ENCODE data around the gene PEDS1. TPM values are rescaled to one million over a fixed set of nuclear protein-coding genes. Genes with fewer than 3 reads are reported as not detected.
"Not testable (repeated sequence)": the region's sequence is repeated elsewhere in the genome, so short reads cannot be mapped to it uniquely, and the experiment has no call there.

PEDS1 gene
- total and polyA plus RNA-seq, 2 of the 4 experiments (the other 2 are of a cell fraction): 24.0 to 59.9 TPM

DNA sequence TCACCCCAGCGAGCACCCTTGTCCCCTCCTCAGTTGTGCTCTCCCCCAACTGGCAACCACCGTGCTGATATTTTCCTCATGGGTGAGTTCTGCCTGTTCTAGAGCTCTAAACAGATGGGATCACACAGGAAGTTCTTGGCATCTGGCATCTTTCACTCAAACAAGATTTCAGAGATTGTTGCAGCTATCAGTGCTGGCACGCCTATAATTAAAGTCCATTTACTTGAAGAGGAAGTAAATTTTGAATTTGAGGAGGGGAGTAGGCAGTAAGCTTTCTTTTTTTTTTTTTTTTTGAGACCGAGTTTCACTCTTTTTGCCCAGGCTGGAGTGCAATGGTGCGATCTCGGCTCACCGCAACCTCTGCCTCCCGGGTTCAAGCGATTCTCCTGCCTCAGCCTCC lies 25.1 kb upstream of the PEDS1 start:
- H3K9me3 ChIP-seq (ENCODE audit: control insufficient read depth, insufficient read depth, low read length); H3K4me2 ChIP-seq (ENCODE audit: low read depth, low read length); H2BK20ac ChIP-seq (ENCODE audit: low read depth, low read length); H3K36me3 ChIP-seq (ENCODE audit: control insufficient read depth, insufficient read depth, low read length); H4K91ac ChIP-seq (ENCODE audit: insufficient read depth, low read depth, low read length); BruUV-seq (replicated peaks); H2AK5ac ChIP-seq (ENCODE audit: low read depth, low read length); H2AK9ac ChIP-seq (replicated peaks; ENCODE audit: low read depth, low read length, poor library complexity); H4K5ac ChIP-seq (ENCODE audit: low read depth, low read length); H2AFZ ChIP-seq (replicated peaks; ENCODE audit: low read length, poor library complexity); H3K4me3 ChIP-seq (ENCODE audit: insufficient read depth, low read depth, low read length); H3K4me1 ChIP-seq (ENCODE audit: control insufficient read depth, insufficient read depth, low read length); H2BK15ac ChIP-seq (ENCODE audit: low read depth, low read length); H3K18ac ChIP-seq (ENCODE audit: low read depth, low read length); DNase-seq; H3K9me1 ChIP-seq (ENCODE audit: insufficient read depth, low read length); H3K27me3 ChIP-seq (ENCODE audit: control insufficient read depth, insufficient read depth, low read length); dilution Hi-C loops (cut with HindIII; ENCODE audit: low sequenced_read_pairs, unreplicated experiment); H3K9ac ChIP-seq (ENCODE audit: low read depth, low read length); ATAC-seq (ENCODE audit: low read depth); H3K27ac ChIP-seq (ENCODE audit: insufficient read depth, low read length); H3K56ac ChIP-seq (ENCODE audit: extremely low read depth, insufficient read depth, low read length); H3K4ac ChIP-seq (ENCODE audit: low read depth, low read length); H2BK120ac ChIP-seq (ENCODE audit: low read depth, low read length); H4K20me1 ChIP-seq (ENCODE audit: insufficient read depth, low read length); H3K79me1 ChIP-seq (ENCODE audit: low read depth in 1 of 2, low read length in 2 of 2); H3K23ac ChIP-seq (ENCODE audit: low read depth, low read length); H2BK5ac ChIP-seq (ENCODE audit: low read depth, low read length, poor library complexity, severe bottlenecking); H3K14ac ChIP-seq (replicated peaks; ENCODE audit: low read depth, low read length); H4K8ac ChIP-seq (ENCODE audit: low read depth in 2 of 2, low read length in 2 of 2): not testable (repeated sequence)
- in situ Hi-C loops (cut with MboI; ENCODE audit: low sequenced_read_pairs): loop anchor here (5.0 kb wide), 1 partner anchor 196 kb away; the partner anchor contains the start of gene SNAI1
- intact Hi-C loops (cut with micrococcal nuclease): loop anchor here (1.0 kb wide), 1 partner anchor 199 kb away; no protein-coding TSS in a partner anchor
- POLR2A ChIA-PET (ENCODE audit: unreplicated experiment): interaction anchor here (0.6 kb wide), 1 partner anchor 343 kb away, joined by 4 read pairs; no protein-coding TSS in a partner anchor
- CTCF ChIA-PET: interaction anchor here (0.6 to 0.7 kb wide), 5 partner anchors 11 to 284 kb away, joined by 3 to 5 read pairs (median 4); no protein-coding TSS in a partner anchor
- 95% methylated on average over 2 of the region's 9 CpGs; no CpG with 5 or more reads in 1 of the 2 experiments for WGBS, 2 experiments (ENCODE audit: extremely low coverage in 2 of 2, insufficient read length in 1 of 2)

Data from IMR-90 (cell line).